ENCODE data around the gene SLC26A8.

The SLC26A8 gene

GRCh38 chr6:35907750-35908149 is 116.7 kb downstream of the SLC26A8 start:
- H3K27ac ChIP-seq (ENCODE audit: low read length) = no peak overlapping the region
- peaks cover 4 to 10% of the 10 kb centered on the region in 2 donors for H3K36me3 ChIP-seq (ENCODE audit: control insufficient read depth in 1 of 2, insufficient read depth in 2 of 2, low read length in 2 of 2)
- H3K27me3 ChIP-seq (ENCODE audit: low read depth, low read length) = no peaks in the 10 kb centered on the region
- no peak overlapping the region for H3K4me3 ChIP-seq (ENCODE audit: low read depth in 1 of 2, low read length in 2 of 2)
- no peaks in the 10 kb centered on the region for H3K9me3 ChIP-seq (ENCODE audit: control insufficient read depth in 1 of 2, low read length in 2 of 2)
- H3K4me1 ChIP-seq (ENCODE audit: control insufficient read depth in 1 of 2, insufficient read depth in 2 of 2, low read length in 2 of 2) = no peaks in the 10 kb centered on the region

- no peak overlapping the region for H3K4me3 ChIP-seq (ENCODE audit: low read depth in 1 of 2, low read length in 2 of 2)
- peaks cover 4 to 5% of the 10 kb centered on the region in 2 donors for H3K36me3 ChIP-seq (ENCODE audit: control insufficient read depth in 1 of 2, insufficient read depth in 2 of 2, low read length in 2 of 2)
- H3K4me1 ChIP-seq (ENCODE audit: control insufficient read depth in 1 of 2, insufficient read depth in 2 of 2, low read length in 2 of 2) = no peaks in the 10 kb centered on the region
- H3K27me3 ChIP-seq (ENCODE audit: low read depth, low read length) = no peaks in the 10 kb centered on the region
- H3K27ac ChIP-seq (ENCODE audit: low read length) = no peak overlapping the region
- H3K9me3 ChIP-seq (ENCODE audit: control insufficient read depth in 1 of 2, low read length in 2 of 2) = no peaks in the 10 kb centered on the region
Observed at GRCh38 chr6:35906499-35906846, 118.0 kb downstream of the SLC26A8 start.

- Histone ChIP-seq H3K9me3 (ENCODE audit: control insufficient read depth in 1 of 2, low read length in 2 of 2) (no peaks in the 10 kb centered on the region), H3K4me3 (ENCODE audit: low read depth in 1 of 2, low read length in 2 of 2) (no peak overlapping the region), H3K27me3 (ENCODE audit: low read depth, low read length) (no peaks in the 10 kb centered on the region), H3K36me3 (ENCODE audit: control insufficient read depth in 1 of 2, insufficient read depth in 2 of 2, low read length in 2 of 2) (peaks cover 1 to 5% of the 10 kb centered on the region in 2 donors), H3K27ac (ENCODE audit: low read length) (no peak overlapping the region), H3K4me1 (ENCODE audit: control insufficient read depth in 1 of 2, insufficient read depth in 2 of 2, low read length in 2 of 2) (no peaks in the 10 kb centered on the region)
Observed at GRCh38 chr6:35905841-35906498, 118.5 kb downstream of the SLC26A8 start.

- H3K4me3 ChIP-seq (ENCODE audit: low read depth in 1 of 2, low read length in 2 of 2) = no peak overlapping the region
- no peaks in the 10 kb centered on the region for H3K9me3 ChIP-seq (ENCODE audit: control insufficient read depth in 1 of 2, low read length in 2 of 2)
- no peak overlapping the region for H3K27ac ChIP-seq (ENCODE audit: low read length)
- no peaks in the 10 kb centered on the region for H3K4me1 ChIP-seq (ENCODE audit: control insufficient read depth in 1 of 2, insufficient read depth in 2 of 2, low read length in 2 of 2)
- H3K36me3 ChIP-seq (ENCODE audit: control insufficient read depth in 1 of 2, insufficient read depth in 2 of 2, low read length in 2 of 2) = peaks cover 0 to 7% of the 10 kb centered on the region in 2 donors
- H3K27me3 ChIP-seq (ENCODE audit: low read depth, low read length) = no peaks in the 10 kb centered on the region
Observed at GRCh38 chr6:35905141-35905785, 119.2 kb downstream of the SLC26A8 start.

- H3K36me3 ChIP-seq (ENCODE audit: control insufficient read depth in 1 of 2, insufficient read depth in 2 of 2, low read length in 2 of 2) = peaks cover 0 to 8% of the 10 kb centered on the region in 2 donors
- H3K27me3 ChIP-seq (ENCODE audit: low read depth, low read length) = no peaks in the 10 kb centered on the region
- H3K4me3 ChIP-seq (ENCODE audit: low read depth in 1 of 2, low read length in 2 of 2) = no peak overlapping the region
Observed at GRCh38 chr6:35903679-35904078, 120.8 kb downstream of the SLC26A8 start.

GRCh38 chr6:35900448-35900847 is 124.0 kb downstream of the SLC26A8 start:
- Histone ChIP-seq H3K9me3 (ENCODE audit: control insufficient read depth in 1 of 2, low read length in 2 of 2) (no peaks in the 10 kb centered on the region), H3K4me1 (ENCODE audit: control insufficient read depth in 1 of 2, insufficient read depth in 2 of 2, low read length in 2 of 2) (no peaks in the 10 kb centered on the region), H3K36me3 (ENCODE audit: control insufficient read depth in 1 of 2, insufficient read depth in 2 of 2, low read length in 2 of 2) (peaks cover 0 to 8% of the 10 kb centered on the region in 2 donors), H3K4me3 (ENCODE audit: low read depth in 1 of 2, low read length in 2 of 2) (no peak overlapping the region), H3K27me3 (ENCODE audit: low read depth, low read length) (no peaks in the 10 kb centered on the region), H3K27ac (ENCODE audit: low read length) (no peak overlapping the region)

More at GRCh38 chr6:35903679-35904078, 120.8 kb downstream of the SLC26A8 start:
- Histone ChIP-seq H3K9me3 (ENCODE audit: control insufficient read depth in 1 of 2, low read length in 2 of 2) (no peaks in the 10 kb centered on the region), H3K27ac (ENCODE audit: low read length) (no peak overlapping the region), H3K4me1 (ENCODE audit: control insufficient read depth in 1 of 2, insufficient read depth in 2 of 2, low read length in 2 of 2) (no peaks in the 10 kb centered on the region)

- no peak overlapping the region for H3K27ac ChIP-seq (ENCODE audit: low read length)
- peaks cover 0 to 3% of the 10 kb centered on the region in 2 donors for H3K36me3 ChIP-seq (ENCODE audit: control insufficient read depth in 1 of 2, insufficient read depth in 2 of 2, low read length in 2 of 2)
- H3K4me3 ChIP-seq (ENCODE audit: low read depth in 1 of 2, low read length in 2 of 2) = no peak overlapping the region
- no peaks in the 10 kb centered on the region for H3K9me3 ChIP-seq (ENCODE audit: control insufficient read depth in 1 of 2, low read length in 2 of 2)
- H3K4me1 ChIP-seq (ENCODE audit: control insufficient read depth in 1 of 2, insufficient read depth in 2 of 2, low read length in 2 of 2) = no peaks in the 10 kb centered on the region
- no peaks in the 10 kb centered on the region for H3K27me3 ChIP-seq (ENCODE audit: low read depth, low read length)
Observed at GRCh38 chr6:35898003-35898402, 126.4 kb downstream of the SLC26A8 start.

GRCh38 chr6:35897486-35897885 is 127.0 kb downstream of the SLC26A8 start:
- peaks cover 0 to 3% of the 10 kb centered on the region in 2 donors for H3K36me3 ChIP-seq (ENCODE audit: control insufficient read depth in 1 of 2, insufficient read depth in 2 of 2, low read length in 2 of 2)
- H3K27me3 ChIP-seq (ENCODE audit: low read depth, low read length) = no peaks in the 10 kb centered on the region
- H3K4me3 ChIP-seq (ENCODE audit: low read depth in 1 of 2, low read length in 2 of 2) = no peak overlapping the region
- H3K27ac ChIP-seq (ENCODE audit: low read length) = no peak overlapping the region
- H3K4me1 ChIP-seq (ENCODE audit: control insufficient read depth in 1 of 2, insufficient read depth in 2 of 2, low read length in 2 of 2) = no peaks in the 10 kb centered on the region
- H3K9me3 ChIP-seq (ENCODE audit: control insufficient read depth in 1 of 2, low read length in 2 of 2) = no peaks in the 10 kb centered on the region

GRCh38 chr6:35897036-35897435 is 127.4 kb downstream of the SLC26A8 start:
- H3K9me3 ChIP-seq (ENCODE audit: control insufficient read depth in 1 of 2, low read length in 2 of 2) = no peaks in the 10 kb centered on the region
- H3K36me3 ChIP-seq (ENCODE audit: control insufficient read depth in 1 of 2, insufficient read depth in 2 of 2, low read length in 2 of 2) = peaks cover 0 to 3% of the 10 kb centered on the region in 2 donors
- H3K4me3 ChIP-seq (ENCODE audit: low read depth in 1 of 2, low read length in 2 of 2) = no peak overlapping the region
- no peaks in the 10 kb centered on the region for H3K4me1 ChIP-seq (ENCODE audit: control insufficient read depth in 1 of 2, insufficient read depth in 2 of 2, low read length in 2 of 2)
- H3K27ac ChIP-seq (ENCODE audit: low read length) = no peak overlapping the region
- no peaks in the 10 kb centered on the region for H3K27me3 ChIP-seq (ENCODE audit: low read depth, low read length)

- H3K4me3 ChIP-seq (ENCODE audit: low read depth in 1 of 2, low read length in 2 of 2) = no peak overlapping the region
- H3K4me1 ChIP-seq (ENCODE audit: control insufficient read depth in 1 of 2, insufficient read depth in 2 of 2, low read length in 2 of 2) = no peaks in the 10 kb centered on the region
- H3K36me3 ChIP-seq (ENCODE audit: control insufficient read depth in 1 of 2, insufficient read depth in 2 of 2, low read length in 2 of 2) = peaks cover 0 to 3% of the 10 kb centered on the region in 2 donors
- no peaks in the 10 kb centered on the region for H3K27me3 ChIP-seq (ENCODE audit: low read depth, low read length)
- no peaks in the 10 kb centered on the region for H3K9me3 ChIP-seq (ENCODE audit: control insufficient read depth in 1 of 2, low read length in 2 of 2)
- H3K27ac ChIP-seq (ENCODE audit: low read length) = no peak overlapping the region
Observed at GRCh38 chr6:35896228-35896627, 128.2 kb downstream of the SLC26A8 start.

- no peak overlapping the region for H3K4me3 ChIP-seq (ENCODE audit: low read depth in 1 of 2, low read length in 2 of 2)
- no peaks in the 10 kb centered on the region for H3K4me1 ChIP-seq (ENCODE audit: control insufficient read depth in 1 of 2, insufficient read depth in 2 of 2, low read length in 2 of 2)
- no peaks in the 10 kb centered on the region for H3K27me3 ChIP-seq (ENCODE audit: low read depth, low read length)
- no peak overlapping the region for H3K27ac ChIP-seq (ENCODE audit: low read length)
- peaks cover 0 to 3% of the 10 kb centered on the region in 2 donors for H3K36me3 ChIP-seq (ENCODE audit: control insufficient read depth in 1 of 2, insufficient read depth in 2 of 2, low read length in 2 of 2)
- no peaks in the 10 kb centered on the region for H3K9me3 ChIP-seq (ENCODE audit: control insufficient read depth in 1 of 2, low read length in 2 of 2)
Observed at GRCh38 chr6:35895560-35895959, 128.9 kb downstream of the SLC26A8 start.

GRCh38 chr6:35894776-35895175 is 129.7 kb downstream of the SLC26A8 start:
- Histone ChIP-seq H3K4me1 (ENCODE audit: control insufficient read depth in 1 of 2, insufficient read depth in 2 of 2, low read length in 2 of 2) (no peaks in the 10 kb centered on the region), H3K9me3 (ENCODE audit: control insufficient read depth in 1 of 2, low read length in 2 of 2) (no peaks in the 10 kb centered on the region), H3K27ac (ENCODE audit: low read length) (no peak overlapping the region), H3K27me3 (ENCODE audit: low read depth, low read length) (no peaks in the 10 kb centered on the region), H3K4me3 (ENCODE audit: low read depth in 1 of 2, low read length in 2 of 2) (no peak overlapping the region), H3K36me3 (ENCODE audit: control insufficient read depth in 1 of 2, insufficient read depth in 2 of 2, low read length in 2 of 2) (no peaks in the 10 kb centered on the region)

Measured in muscle layer of duodenum (tissue), 2 donors.